Endothelial cell of umbilical vein (primary cell): ENCODE measurements around the gene COTL1. TPM values are rescaled to one million over a fixed set of nuclear protein-coding genes. Genes with fewer than 3 reads are reported as not detected.

Experiments
- BruUV-seq: library from RNA; stranded (reverse); fragments of 400-500 nt; replicated peaks from 2 replicates; lab custom pipeline; 2021; lab: Mats Ljungman, UMichigan
- CTCF ChIA-PET: fragments of 300-600, 350-600 bp; sonication (Branson Sonifier 250); formaldehyde crosslinking; loops from one replicate; lab custom pipeline; 2021; ENCODE audit warnings: antibody characterized with exemption, inconsistent platforms; lab: Charles Lee
- POLR2A ChIA-PET: fragments of 300-600, 350-600 bp; sonication (Branson Sonifier 250); formaldehyde crosslinking; loops from one replicate; lab custom pipeline; 2021; ENCODE audit warnings: antibody characterized with exemption, inconsistent platforms; lab: Charles Lee
- DNase-seq: peaks from one replicate; pipeline ENCODE4 v3.0.0-alpha.2; 2011; ENCODE audit warnings: low read depth, low spot score
- FAIRE-seq: peaks from 2 replicates; lab custom pipeline; 2011; peaks lifted over from hg19 to GRCh38; lab: Jason Lieb, UNC
- H2AFZ ChIP-seq: 2 replicates; pipeline ENCODE4 v1.6.0; 2012; ENCODE audit warnings: low read depth, low read length, control low read depth, inconsistent platforms
- H3K27ac ChIP-seq: 2 replicates; pipeline ENCODE4 v1.5.1; 2011; ENCODE audit warnings: low read depth, mild to moderate bottlenecking, control low read depth, low read length, moderate library complexity; ENCODE audit not compliant: insufficient read depth
- H3K27me3 ChIP-seq, 2 experiments: 2 replicates each; pipeline versions ENCODE4 v1.6.0 to v1.6.1; 2011; ENCODE audit warnings: low read length in 2 of 2, mixed read lengths in 1 of 2; ENCODE audit not compliant: control insufficient read depth in 2 of 2, insufficient read depth in 2 of 2
- H3K36me3 ChIP-seq, 2 experiments: 2 replicates in 1 of 2; 3 replicates in 1 of 2; pipeline ENCODE4 v1.5.1; 2011; ENCODE audit warnings: low read length in 2 of 2, mild to moderate bottlenecking in 1 of 2, moderate library complexity in 1 of 2; ENCODE audit not compliant: control insufficient read depth in 2 of 2, insufficient read depth in 2 of 2; ENCODE audit errors: extremely low read depth in 1 of 2
- H3K4me1 ChIP-seq: 3 replicates; pipeline ENCODE4 v1.5.1; 2011; ENCODE audit warnings: mild to moderate bottlenecking, low read length; ENCODE audit not compliant: control insufficient read depth, insufficient read depth; ENCODE audit errors: extremely low read depth
- H3K4me2 ChIP-seq: 2 replicates; pipeline ENCODE4 v1.6.1; 2011; ENCODE audit warnings: low read length, control low read depth, mixed read lengths; ENCODE audit not compliant: insufficient read depth
- H3K4me3 ChIP-seq, 3 experiments: fragments of 200-600 bp in 1 of 3; sonication (generic), shearing (Covaris generic) in 1 of 3; replicated peaks in 1 of 3; 2 replicates each; pipeline ENCODE4 v1.5.1; 2011 to 2016; ENCODE audit warnings: control low read depth in 3 of 3, low read length in 3 of 3, mild to moderate bottlenecking in 2 of 3, inconsistent platforms in 1 of 3, low read depth in 1 of 3, moderate library complexity in 1 of 3; ENCODE audit not compliant: insufficient read depth in 1 of 3
- H3K79me2 ChIP-seq: 2 replicates; pipeline ENCODE4 v1.6.0; 2012; ENCODE audit warnings: low read length, inconsistent platforms; ENCODE audit not compliant: control insufficient read depth, insufficient read depth
- H3K9ac ChIP-seq: replicated peaks from 2 replicates; pipeline ENCODE3; 2011; ENCODE audit warnings: low read length, control low read depth; ENCODE audit not compliant: insufficient read depth; ENCODE audit errors: extremely low read depth
- H3K9me1 ChIP-seq: replicated peaks from 3 replicates; pipeline ENCODE4 v1.6.0; 2011; ENCODE audit warnings: mild to moderate bottlenecking, low read length; ENCODE audit not compliant: control insufficient read depth, insufficient read depth; ENCODE audit errors: extremely low read depth
- H3K9me3 ChIP-seq: replicated peaks from 2 replicates; pipeline ENCODE4 v1.5.1; 2012; ENCODE audit warnings: low read length, inconsistent platforms; ENCODE audit not compliant: control insufficient read depth, insufficient read depth
- H4K20me1 ChIP-seq: replicated peaks from 2 replicates; pipeline ENCODE3; 2011; ENCODE audit warnings: mild to moderate bottlenecking, low read length; ENCODE audit not compliant: control insufficient read depth, insufficient read depth; ENCODE audit errors: extremely low read depth
- CTCF ChIP-seq, 2 donors: IDR thresholded peaks; 1 replicate in 1 of 2; 2 replicates in 1 of 2; pipeline ENCODE4 v1.5.1; 2011; ENCODE audit warnings: low read length in 2 of 2, mild to moderate bottlenecking in 2 of 2, moderate library complexity in 2 of 2, control low read depth in 1 of 2, inconsistent platforms in 1 of 2, low read depth in 1 of 2; ENCODE audit not compliant: insufficient read depth in 1 of 2; ENCODE audit errors: extremely low read depth in 1 of 2
- EZH2 ChIP-seq: IDR thresholded peaks from 2 replicates; pipeline ENCODE4 v1.6.1; 2012; ENCODE audit warnings: borderline replicate concordance, low read depth, mild to moderate bottlenecking, moderate library complexity, low read length, inconsistent platforms; ENCODE audit not compliant: severe bottlenecking
- GATA2 ChIP-seq: IDR thresholded peaks from 2 replicates; pipeline ENCODE4 v1.7.0; 2011; ENCODE audit warnings: low read depth, mild to moderate bottlenecking, moderate library complexity, mixed read lengths, low read length; ENCODE audit not compliant: insufficient read length, insufficient read depth
- POLR2A ChIP-seq: IDR thresholded peaks from 2 replicates; pipeline ENCODE4 v1.6.1; 2012; ENCODE audit warnings: low read depth, mild to moderate bottlenecking, control low read depth, low read length
- POLR2AphosphoS5 ChIP-seq: IDR thresholded peaks from 2 replicates; pipeline ENCODE4 v1.6.1; 2012; ENCODE audit warnings: low read depth, mild to moderate bottlenecking, control low read depth, low read length, moderate library complexity; ENCODE audit not compliant: insufficient read depth
- dilution Hi-C: fragments of 300-500 bp; cut with MboI; formaldehyde crosslinking; loops from one replicate; pipeline ENCODE4 v1.15.0; 2019; ENCODE audit warnings: low sequenced_read_pairs; ENCODE audit not compliant: extremely low pct_ligation_motif_present
- intact Hi-C: fragments of 100-400 bp; cut with micrococcal nuclease; formaldehyde crosslinking; loops from one replicate; pipeline ENCODE4 v1.10.0; 2022
- polyA plus RNA-seq, 4 experiments: library from polyadenylated mRNA; depleted of rRNA in 3 of 4; stranded (reverse) in 3 of 4; unstranded in 1 of 4; fragments of >200 nt; gene quantifications; 2 replicates each; pipeline versions ENCODE4 v1.2.1 to v1.2.3, GENCODE V29; 2011 to 2012; ENCODE audit warnings: missing spikeins in 1 of 4
- total RNA-seq: library from RNA; stranded (reverse); gene quantifications from 2 replicates; pipeline ENCODE4 v1.2.3, GENCODE V29; 2021
- TF ChIP-seq, protein P1 (sequence below): IDR thresholded peaks from 2 replicates; pipeline ENCODE4 v1.6.1; 2011; ENCODE audit not compliant: insufficient read depth, insufficient read length

COTL1 gene
- total and polyA plus RNA-seq, 2 donors (not counting 3 experiments of a cell fraction or from before 2014, with no cell fraction given), result 90.0 to 200 TPM

DNA sequence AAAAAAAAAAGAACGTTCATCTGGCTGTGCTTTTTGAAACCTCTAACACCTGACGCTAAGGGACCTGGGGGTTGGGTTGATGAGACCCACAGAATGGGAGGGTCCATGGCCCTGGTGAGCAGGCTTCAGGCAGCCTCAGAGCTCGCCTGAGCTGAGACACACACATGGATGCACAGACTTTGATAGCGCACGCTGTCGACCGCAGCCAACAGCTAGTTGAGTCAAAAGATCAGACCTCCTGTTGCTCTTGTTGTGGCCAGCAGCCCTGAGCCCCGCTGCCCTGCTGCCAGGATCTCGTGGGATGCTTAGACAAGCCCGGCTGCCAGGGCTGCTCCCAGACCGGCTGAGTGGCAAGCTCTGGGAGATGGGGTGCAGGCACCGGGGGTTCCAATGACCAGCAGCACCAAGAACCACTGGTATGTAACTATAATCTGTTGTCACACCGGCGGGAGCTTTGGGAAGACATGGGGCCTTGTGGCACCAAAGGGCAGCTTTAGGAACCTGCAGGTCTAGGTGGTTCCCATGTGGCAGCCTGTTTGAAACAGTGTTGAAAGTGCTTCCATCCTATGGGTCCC is 93.4 kb downstream of the COTL1 start:
- ChIA-PET CTCF (interaction anchor here (0.9 to 14.0 kb wide), 2 partner anchors 13 to 18 kb away, joined by 4 to 73 read pairs; partner anchors contain the start of gene MEAK7), POLR2A (no interaction called here)
- Histone ChIP-seq H3K79me2 (no peaks in the 10 kb centered on the region), H3K27ac (no peak overlapping the region), H3K4me3 (no peak overlapping the region), H3K9me1 (no peaks in the 10 kb centered on the region), H2AFZ (no peak overlapping the region), H3K4me2 (no peak overlapping the region), H4K20me1 (no peaks in the 10 kb centered on the region), H3K27me3 (no peaks in the 10 kb centered on the region), H3K9me3 (no peaks in the 10 kb centered on the region), H3K36me3 (no peaks in the 10 kb centered on the region), H3K4me1 (peaks cover 17% of the 10 kb centered on the region), H3K9ac (no peak overlapping the region)
- intact Hi-C loops, result no loop called here
- no peak for TF ChIP-seq CTCF (IDR thresholded peaks at IDR 0.05; ENCODE audit: extremely low read depth in 1 of 2, insufficient read depth in 1 of 2, low read depth in 1 of 2, low read length in 2 of 2)
- TF ChIP-seq, protein P1, sequence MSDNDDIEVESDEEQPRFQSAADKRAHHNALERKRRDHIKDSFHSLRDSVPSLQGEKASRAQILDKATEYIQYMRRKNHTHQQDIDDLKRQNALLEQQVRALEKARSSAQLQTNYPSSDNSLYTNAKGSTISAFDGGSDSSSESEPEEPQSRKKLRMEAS, result no peak
- TF ChIP-seq EZH2, result no peak
- TF ChIP-seq POLR2AphosphoS5, result no peak
- no peak for TF ChIP-seq POLR2A
- TF ChIP-seq GATA2, result no peak
- DNase-seq (no peak), FAIRE-seq (no peak)
- no TSS peak for BruUV-seq
- dilution Hi-C loops, result loop anchor here (25.0 kb wide), 1 partner anchor 88 kb away; the partner anchor contains the start of gene COTL1
